Prostate gland (tissue), 2 donors: ENCODE measurements around the gene CAMK2D. TPM values are rescaled to one million over a fixed set of nuclear protein-coding genes. Genes with fewer than 3 reads are reported as not detected.

Experiments
- DNase-seq: peaks from one replicate; pipeline ENCODE4 v3.0.0-alpha.2; 2019; ENCODE audit warnings: low spot score
- H3K27ac ChIP-seq, 2 donors: fragments of 200-600 bp; sonication (generic); 2 replicates each; pipeline ENCODE4 v1.5.1; 2017 to 2019
- H3K27me3 ChIP-seq: fragments of 200-600 bp; sonication (generic); replicated peaks from 2 replicates; pipeline ENCODE4 v1.5.1; 2019; ENCODE audit not compliant: insufficient read depth
- H3K36me3 ChIP-seq, 2 donors: fragments of 200-600 bp; sonication (generic); 1 replicate in 1 of 2; 2 replicates in 1 of 2; pipeline versions ENCODE4 v1.5.1 to v1.8.1; 2017 to 2019
- H3K4me1 ChIP-seq: fragments of 200-600 bp; sonication (generic); replicated peaks from 2 replicates; pipeline ENCODE4 v1.5.1; 2019
- H3K4me3 ChIP-seq, 2 donors: fragments of 200-600 bp; sonication (generic); 2 replicates each; pipeline ENCODE4 v1.5.1; 2017 to 2019
- H3K9me3 ChIP-seq: fragments of 200-600 bp; sonication (generic); 2 replicates; pipeline ENCODE4 v1.5.1; 2017
- CTCF ChIP-seq, 4 experiments: fragments of 200-600 bp in 2 of 4; fragments of 450-650 bp in 2 of 4; sonication (generic) in 2 of 4; IDR thresholded peaks; 1 replicate in 3 of 4; 2 replicates in 1 of 4; pipeline ENCODE4 v1.5.1; 2016 to 2019; ENCODE audit warnings: antibody characterized with exemption in 4 of 4, mild to moderate bottlenecking in 2 of 4, moderate library complexity in 2 of 4
- POLR2A ChIP-seq: fragments of 450-650 bp; IDR thresholded peaks from one replicate; pipeline ENCODE4 v1.6.1; 2016; ENCODE audit warnings: antibody characterized with exemption, mild to moderate bottlenecking
- POLR2AphosphoS5 ChIP-seq: sonication (generic); formaldehyde crosslinking; IDR thresholded peaks from one replicate; pipeline ENCODE4 v1.6.1; 2017; ENCODE audit warnings: antibody characterized with exemption
- WGBS: methylation state at CpG from one replicate; pipeline ENCODE4 v1.1.5; 2018; 5-methylcytosine and 5-hydroxymethylcytosine counted together
- intact Hi-C: fragments of 100-400 bp; cut with DNase I; formaldehyde crosslinking; loops from one replicate; pipeline ENCODE4 v1.14.2; 2022
- total RNA-seq, 2 donors: library from RNA; depleted of rRNA; stranded (reverse); fragments of >200 nt; gene quantifications; one replicate each; pipeline ENCODE4 v1.1.0, GENCODE V29; 2016

Gene CAMK2D
- total RNA-seq, 2 donors from 2014 or later, result 48.7 to 88.8 TPM

GRCh38 chr4:113639326-113639725, 122.2 kb downstream of the CAMK2D start:
- H3K4me1 ChIP-seq, result no peaks in the 10 kb centered on the region
- H3K4me3 ChIP-seq, result no peak overlapping the region
- TF ChIP-seq CTCF (IDR thresholded peaks at IDR 0.05), result no peak
- TF ChIP-seq POLR2AphosphoS5, result no peak
- TF ChIP-seq POLR2A, result no peak
- WGBS, result 91% methylated on average over 2 of the region's 2 CpGs
- no peaks in the 10 kb centered on the region for H3K36me3 ChIP-seq
- DNase-seq, result no peak
- no peaks in the 10 kb centered on the region for H3K27me3 ChIP-seq
- intact Hi-C loops, result no loop called here
- no peak overlapping the region for H3K27ac ChIP-seq
- no peaks in the 10 kb centered on the region for H3K9me3 ChIP-seq

GRCh38 chr4:113638562-113638832, 123.0 kb downstream of the CAMK2D start:
- H3K9me3 ChIP-seq, result no peaks in the 10 kb centered on the region
- no peaks in the 10 kb centered on the region for H3K4me1 ChIP-seq
- H3K27me3 ChIP-seq, result no peaks in the 10 kb centered on the region
- no peaks in the 10 kb centered on the region for H3K36me3 ChIP-seq
- H3K27ac ChIP-seq, result peak overlapping the region in 1 of 2 donors; percentile 1
- 72% methylated on average over 3 of the region's 3 CpGs for WGBS
- H3K4me3 ChIP-seq, result no peak overlapping the region
- no peak for DNase-seq
- intact Hi-C loops, result no loop called here
- TF ChIP-seq POLR2A (no peak), POLR2AphosphoS5 (no peak)

GRCh38 chr4:113637823-113638561, 123.5 kb downstream of the CAMK2D start:
- no peaks in the 10 kb centered on the region for H3K4me1 ChIP-seq
- intact Hi-C loops, result no loop called here

GRCh38 chr4:113637363-113637762, 124.2 kb downstream of the CAMK2D start:
- Histone ChIP-seq H3K9me3 (no peaks in the 10 kb centered on the region), H3K36me3 (no peaks in the 10 kb centered on the region), H3K27me3 (no peaks in the 10 kb centered on the region), H3K4me3 (no peak overlapping the region), H3K4me1 (no peaks in the 10 kb centered on the region), H3K27ac (no peak overlapping the region)
- no peak for DNase-seq
- 0% methylated on average over 1 of the region's 1 CpG for WGBS
- intact Hi-C loops, result no loop called here
- TF ChIP-seq POLR2AphosphoS5, result no peak
- TF ChIP-seq CTCF (IDR thresholded peaks at IDR 0.05), result no peak
- TF ChIP-seq POLR2A, result no peak

More at GRCh38 chr4:113637823-113638561, 123.5 kb downstream of the CAMK2D start:
- WGBS, result 73% methylated on average over 2 of the region's 2 CpGs
- no peak for DNase-seq
- Histone ChIP-seq H3K9me3 (no peaks in the 10 kb centered on the region), H3K27me3 (no peaks in the 10 kb centered on the region), H3K4me3 (no peak overlapping the region), H3K36me3 (no peaks in the 10 kb centered on the region), H3K27ac (peak overlapping the region in 1 of 2 donors; percentile 1)
- no peak for TF ChIP-seq CTCF (IDR thresholded peaks at IDR 0.05)
- no peak for TF ChIP-seq POLR2A
- no peak for TF ChIP-seq POLR2AphosphoS5

DNA sequence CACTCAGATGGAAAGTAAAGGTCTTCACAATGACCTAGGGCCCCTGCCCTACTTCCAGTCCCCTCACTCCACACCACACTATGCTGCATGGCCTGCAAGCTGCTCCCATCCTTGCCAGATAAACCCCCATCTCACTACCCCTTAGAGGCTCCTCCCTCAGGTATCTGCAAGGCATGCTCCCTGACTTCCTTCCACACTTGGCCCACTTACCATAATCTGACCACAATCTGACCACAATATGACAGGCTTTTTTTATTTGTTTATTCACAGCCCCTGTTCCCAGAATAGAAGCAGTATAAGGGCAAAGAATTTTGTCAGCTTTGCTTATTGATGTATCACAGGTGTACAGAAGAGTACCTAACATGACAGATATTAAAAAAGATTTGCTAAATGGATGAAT, 124.7 kb downstream of the CAMK2D start:
- H3K9me3 ChIP-seq, result no peaks in the 10 kb centered on the region
- intact Hi-C loops, result no loop called here
- H3K36me3 ChIP-seq, result no peaks in the 10 kb centered on the region
- H3K4me3 ChIP-seq, result no peak overlapping the region
- H3K4me1 ChIP-seq, result no peaks in the 10 kb centered on the region
- no peak for DNase-seq
- TF ChIP-seq POLR2AphosphoS5, result no peak
- no peak overlapping the region for H3K27ac ChIP-seq
- no peaks in the 10 kb centered on the region for H3K27me3 ChIP-seq

- intact Hi-C loops, result no loop called here
- Histone ChIP-seq H3K4me1 (no peaks in the 10 kb centered on the region), H3K4me3 (no peak overlapping the region), H3K36me3 (no peaks in the 10 kb centered on the region), H3K9me3 (no peaks in the 10 kb centered on the region), H3K27ac (no peak overlapping the region), H3K27me3 (no peaks in the 10 kb centered on the region)
- no peak for DNase-seq
- no peak for TF ChIP-seq POLR2A
- TF ChIP-seq POLR2AphosphoS5, result no peak
- 98% methylated on average over 3 of the region's 3 CpGs for WGBS
Measured at GRCh38 chr4:113636438-113636818, 125.1 kb downstream of the CAMK2D start.
